Measurements from ENCODE around the gene CMC2. TPM values are rescaled to one million over a fixed set of nuclear protein-coding genes. Genes with fewer than 3 reads are reported as not detected.

Gene CMC2
- total and polyA plus RNA-seq, 9 of the 15 experiments (the other 6 are each of a cell fraction or from before 2014, with no cell fraction given): 122 to 501 (median 172) TPM

DNA sequence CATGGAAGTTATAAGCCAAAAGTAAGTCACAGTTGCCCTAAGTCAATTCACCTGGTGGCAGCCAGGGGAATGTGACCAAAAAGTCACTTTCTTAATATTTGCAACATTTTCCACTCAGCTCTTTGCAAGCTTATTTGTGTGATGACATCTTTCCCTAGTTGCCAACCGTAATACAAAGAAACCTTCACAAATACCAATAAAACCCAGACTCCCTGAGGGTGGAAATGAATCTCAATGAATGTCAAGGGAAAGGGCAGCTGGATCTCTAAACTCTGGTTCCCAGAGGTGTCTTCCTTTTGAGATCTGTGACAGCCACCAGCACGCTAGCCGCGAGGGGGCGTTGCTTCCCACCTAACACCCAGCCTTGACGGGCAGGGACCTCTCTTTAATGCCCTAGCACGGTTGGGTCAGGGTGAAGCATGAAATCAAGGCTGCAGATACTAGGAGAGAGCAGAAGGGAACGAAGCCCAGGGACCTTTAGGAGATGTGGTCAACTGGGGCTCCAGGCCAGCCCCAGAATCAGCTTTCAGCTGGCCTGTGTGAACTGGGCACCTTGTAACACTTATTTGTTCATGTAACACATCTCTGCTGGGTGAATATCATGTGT, 82.2 kb downstream of the CMC2 start (continued):
- TF ChIP-seq CTCFL (IDR thresholded peaks at IDR 0.05; ENCODE audit: borderline replicate concordance, insufficient read depth, low read depth, low read length, poor library complexity, severe bottlenecking) (peak; percentile 56), SMC3 (conservative IDR thresholded peaks at IDR 0.05; ENCODE audit: insufficient read depth, low read depth, low read length) (peak; percentile 74)
- TF ChIP-seq, protein P1, sequence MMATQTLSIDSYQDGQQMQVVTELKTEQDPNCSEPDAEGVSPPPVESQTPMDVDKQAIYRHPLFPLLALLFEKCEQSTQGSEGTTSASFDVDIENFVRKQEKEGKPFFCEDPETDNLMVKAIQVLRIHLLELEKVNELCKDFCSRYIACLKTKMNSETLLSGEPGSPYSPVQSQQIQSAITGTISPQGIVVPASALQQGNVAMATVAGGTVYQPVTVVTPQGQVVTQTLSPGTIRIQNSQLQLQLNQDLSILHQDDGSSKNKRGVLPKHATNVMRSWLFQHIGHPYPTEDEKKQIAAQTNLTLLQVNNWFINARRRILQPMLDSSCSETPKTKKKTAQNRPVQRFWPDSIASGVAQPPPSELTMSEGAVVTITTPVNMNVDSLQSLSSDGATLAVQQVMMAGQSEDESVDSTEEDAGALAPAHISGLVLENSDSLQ (IDR thresholded peaks at IDR 0.05): peak; percentile 48; the same call in 1 of the 2 replicates

- no peak for ATAC-seq
- ChIA-PET CTCF (ENCODE audit: low intra/inter-chr PET ratio) (interaction anchor here (1.1 kb wide), 1 partner anchor 112 kb away, joined by 4 read pairs; the partner anchor contains the start of gene ATMIN), POLR2A (interaction anchor here (0.6 to 1.7 kb wide), 3 partner anchors 10 to 292 kb away, joined by 3 to 8 read pairs (median 4); no protein-coding TSS in a partner anchor)
- peaks cover 2% of the 10 kb centered on the region; the same call in 1 of the 2 replicates for H3K9me3 ChIP-seq (replicated peaks; ENCODE audit: control insufficient read depth, insufficient read depth, low read depth, low read length)
- no peaks in the 10 kb centered on the region for H3K4me1 ChIP-seq (replicated peaks in 1 of 2; ENCODE audit: control insufficient read depth in 2 of 2, insufficient read depth in 2 of 2, low read length in 2 of 2)
- intact Hi-C loops (cut with micrococcal nuclease): loop anchor here (10.0 kb wide), 1 partner anchor 281 kb away; no protein-coding TSS in a partner anchor
- H4K20me1 ChIP-seq (replicated peaks; ENCODE audit: control insufficient read depth, insufficient read depth, low read length): no peaks in the 10 kb centered on the region
- no peaks in the 10 kb centered on the region for H3K79me2 ChIP-seq (ENCODE audit: control insufficient read depth, insufficient read depth, low read length)
- TF ChIP-seq SMAD2 (IDR thresholded peaks at IDR 0.05; ENCODE audit: low read depth, low read length): no peak
- TF ChIP-seq SMARCA5 (IDR thresholded peaks at IDR 0.05): peak; percentile 39; the same call in 1 of the 2 replicates
- 0 out of 2 replicates have a peak, but pooled peaks have one; percentile 30 for TF ChIP-seq ZKSCAN1 (IDR thresholded peaks at IDR 0.05; ENCODE audit: low read depth, low read length)
- peak; percentile 89 for TF ChIP-seq RBM25 (IDR thresholded peaks at IDR 0.05; ENCODE audit: low read depth, low read length, severe bottlenecking)
- 0 out of 4 replicates have a peak, but pooled peaks of 1 of the 2 experiments have one; percentile 11 for TF ChIP-seq KDM1A (IDR thresholded peaks at IDR 0.05)
- TF ChIP-seq ZFP36 (IDR thresholded peaks at IDR 0.05; ENCODE audit: low read depth, low read length, partially characterized antibody): peak; percentile 70
- H2AFZ ChIP-seq (ENCODE audit: low read depth, low read length): no peak overlapping the region
- no peak overlapping the region for H3K27ac ChIP-seq (ENCODE audit: extremely low read depth, low read depth, low read length)
- peaks cover 10 to 16% of the 10 kb centered on the region in 2 experiments; a peak in 4 of 5 replicates for H3K27me3 ChIP-seq (ENCODE audit: control insufficient read depth in 2 of 2, insufficient read depth in 2 of 2, low read length in 2 of 2)
- no peak for FAIRE-seq
- in situ Hi-C loops (cut with MboI): no loop called here
- no peak overlapping the region for H3K4me3 ChIP-seq
- H3K9ac ChIP-seq (ENCODE audit: insufficient read depth in 1 of 2, low read depth in 2 of 2, low read length in 2 of 2): no peak overlapping the region
- no peak for DNase-seq (ENCODE audit: extremely low read depth in 1 of 4, low spot score in 3 of 4)
- no peak overlapping the region for H3K4me2 ChIP-seq (ENCODE audit: insufficient read depth, low read length)
- H3K36me3 ChIP-seq (ENCODE audit: control insufficient read depth, insufficient read depth, low read length): no peaks in the 10 kb centered on the region
- no TSS peak for BruUV-seq (replicated peaks)
- H3K9me1 ChIP-seq (ENCODE audit: control insufficient read depth, insufficient read depth, low read length): peaks cover 2% of the 10 kb centered on the region
- WGBS (ENCODE audit: insufficient coverage, low coverage, missing lambda C conversion rate): 14% methylated on average over 4 of the region's 4 CpGs
These were observed 83.3 kb downstream of the CMC2 start for GRCh38 chr16:80923356-80923755.
